HCT116 (cell line): Measurements from ENCODE around the gene FMN1. TPM values are rescaled to one million over a fixed set of nuclear protein-coding genes. Genes with fewer than 3 reads are reported as not detected.

ENCODE experiments used
- ATAC-seq: fragments of 200-7000 bp; cut with Tn5 transposase; 2 replicates; pipeline ENCODE4 v1.9.1; 2020; ENCODE audit warnings: mild to moderate bottlenecking, moderate library complexity
- BruUV-seq: library from RNA; stranded (reverse); fragments of 400-500 nt; replicated peaks from 2 replicates; lab custom pipeline; 2021; lab: Mats Ljungman, UMichigan
- CTCF ChIA-PET: fragments of 300-600 bp; sonication (Branson Sonifier 250); formaldehyde crosslinking; loops from one replicate; lab custom pipeline; 2021; ENCODE audit warnings: antibody characterized with exemption; lab: Charles Lee
- POLR2A ChIA-PET: fragments of 300-600, 350-600 bp; sonication (Branson Sonifier 250); formaldehyde crosslinking; loops from one replicate; lab custom pipeline; 2021; ENCODE audit warnings: antibody characterized with exemption; lab: Charles Lee
- RAD21 ChIA-PET, 2 experiments: fragments of 300-600 bp; sonication (Branson Sonifier 250); formaldehyde crosslinking; loops; one replicate each; lab custom pipeline; 2023; ENCODE audit warnings: low total read pairs in 2 of 2; ENCODE audit not compliant: uncharacterized antibody in 2 of 2, unreplicated experiment in 2 of 2, low non-redundant PET in 1 of 2; lab: Charles Lee
- DNase-seq: peaks from one replicate; pipeline ENCODE4 v3.0.0-alpha.2; 2010; ENCODE audit warnings: low read depth, low spot score
- H2AFZ ChIP-seq: fragments of 200-600 bp; shearing (Covaris generic), sonication (generic); 2 replicates; pipeline ENCODE4 v1.6.1; 2017; ENCODE audit warnings: low read depth, mixed run types, mixed read lengths, antibody characterized with exemption, low read length; ENCODE audit not compliant: poor library complexity, severe bottlenecking
- H3K27ac ChIP-seq: 2 replicates; pipeline ENCODE4 v1.5.1; 2012; ENCODE audit warnings: low read depth, low read length
- H3K27me3 ChIP-seq: fragments of 200-600 bp; sonication (generic); 2 replicates; pipeline ENCODE4 v1.6.1; 2016; ENCODE audit warnings: mixed run types, low read length, mixed read lengths; ENCODE audit not compliant: insufficient read depth
- H3K36me3 ChIP-seq, 2 experiments: fragments of 200-500 bp in 1 of 2; fragments of 200-600 bp in 1 of 2; sonication (Bioruptor generic) in 1 of 2; sonication (generic) in 1 of 2; 2 replicates each; pipeline versions ENCODE4 v1.5.1 to v1.6.1; 2014 to 2016; ENCODE audit warnings: low read length in 2 of 2, inconsistent platforms in 1 of 2, mixed read lengths in 1 of 2, mixed run types in 1 of 2; ENCODE audit not compliant: insufficient read depth in 2 of 2, control insufficient read depth in 1 of 2
- H3K4me1 ChIP-seq, 2 experiments: fragments of 200-600 bp in 1 of 2; sonication (generic) in 1 of 2; 2 replicates each; pipeline versions ENCODE4 v1.5.1 to v1.6.1; 2012 to 2017; ENCODE audit warnings: low read length in 2 of 2, inconsistent platforms in 1 of 2, mild to moderate bottlenecking in 1 of 2, mixed read lengths in 1 of 2, mixed run types in 1 of 2, moderate library complexity in 1 of 2; ENCODE audit not compliant: insufficient read depth in 2 of 2, control insufficient read depth in 1 of 2
- H3K4me2 ChIP-seq: fragments of 200-600 bp; sonication (generic); 2 replicates; pipeline ENCODE4 v1.6.1; 2017; ENCODE audit warnings: mixed run types, low read length, mixed read lengths
- H3K4me3 ChIP-seq, 2 experiments: fragments of 200-600 bp in 1 of 2; sonication (generic) in 1 of 2; replicated peaks in 1 of 2; 2 replicates each; pipeline ENCODE4 v1.5.1; 2011 to 2016; ENCODE audit warnings: low read length in 2 of 2, control low read depth in 1 of 2, low read depth in 1 of 2, mild to moderate bottlenecking in 1 of 2, mixed read lengths in 1 of 2, mixed run types in 1 of 2
- H3K79me2 ChIP-seq: fragments of 200-600 bp; sonication (generic); 2 replicates; pipeline ENCODE4 v1.6.1; 2017; ENCODE audit warnings: mild to moderate bottlenecking, mixed run types, low read length, moderate library complexity, mixed read lengths; ENCODE audit not compliant: insufficient read depth
- H3K9ac ChIP-seq: fragments of 200-600 bp; sonication (generic); 2 replicates; pipeline ENCODE4 v1.6.1; 2016; ENCODE audit warnings: low read length, mixed read lengths
- H3K9me2 ChIP-seq: fragments of 200-600 bp; sonication (generic), shearing (Covaris generic); 2 replicates; pipeline ENCODE4 v1.6.1; 2017; ENCODE audit warnings: mixed run types, mild to moderate bottlenecking, moderate library complexity; ENCODE audit not compliant: insufficient read depth
- H3K9me3 ChIP-seq, 2 experiments: fragments of 200-500 bp in 1 of 2; fragments of 200-600 bp in 1 of 2; sonication (Bioruptor generic) in 1 of 2; sonication (generic) in 1 of 2; 2 replicates each; pipeline ENCODE4 v1.6.1; 2014 to 2017; ENCODE audit warnings: low read length in 2 of 2, mixed read lengths in 2 of 2, inconsistent platforms in 1 of 2, low read depth in 1 of 2, mild to moderate bottlenecking in 1 of 2, mixed run types in 1 of 2, moderate library complexity in 1 of 2; ENCODE audit not compliant: control insufficient read depth in 1 of 2, insufficient read depth in 1 of 2
- H4K20me1 ChIP-seq: fragments of 200-600 bp; sonication (generic), shearing (Covaris generic); 2 replicates; pipeline ENCODE4 v1.6.1; 2017; ENCODE audit warnings: mixed run types, mild to moderate bottlenecking, moderate library complexity; ENCODE audit not compliant: insufficient read depth
- CEBPB ChIP-seq: IDR thresholded peaks from 2 replicates; pipeline ENCODE4 v1.6.1; 2012; ENCODE audit warnings: low read depth
- ELF1 ChIP-seq: IDR thresholded peaks from 2 replicates; pipeline ENCODE4 v1.6.1; 2012; ENCODE audit warnings: low read depth, borderline replicate concordance
- POLR2A ChIP-seq: IDR thresholded peaks from 2 replicates; pipeline ENCODE4 v1.7.0; 2011; ENCODE audit warnings: borderline replicate concordance; ENCODE audit not compliant: insufficient read depth, insufficient read length; ENCODE audit errors: extremely low read depth
- SRF ChIP-seq: IDR thresholded peaks from 2 replicates; pipeline ENCODE4 v1.6.1; 2012; ENCODE audit warnings: low read depth
- YY1 ChIP-seq: IDR thresholded peaks from 2 replicates; pipeline ENCODE4 v1.6.1; 2011; ENCODE audit warnings: low read length, low read depth, moderate library complexity, mild to moderate bottlenecking; ENCODE audit not compliant: insufficient replicate concordance; ENCODE audit errors: extremely low read depth
- ZBTB33 ChIP-seq: IDR thresholded peaks from 2 replicates; pipeline ENCODE4 v1.6.1; 2011; ENCODE audit warnings: mild to moderate bottlenecking, low read length, moderate library complexity; ENCODE audit not compliant: insufficient replicate concordance; ENCODE audit errors: extremely low read depth
- ZNF274 ChIP-seq: fragments of 200-500 bp; sonication (Bioruptor generic); IDR thresholded peaks from 2 replicates; pipeline ENCODE4 v1.6.1; 2014; ENCODE audit warnings: mild to moderate bottlenecking, low read depth, low read length, inconsistent platforms
- intact Hi-C: fragments of 100-400 bp; cut with micrococcal nuclease; formaldehyde crosslinking; loops from 2 replicates; pipeline ENCODE4 v1.10.0; 2022
- total RNA-seq: library from RNA; stranded (reverse); gene quantifications from one replicate; pipeline ENCODE4 v1.2.1, GENCODE V29; 2021; ENCODE audit not compliant: unreplicated experiment
- TF ChIP-seq, protein P1 (sequence below): IDR thresholded peaks from 2 replicates; pipeline ENCODE4 v1.6.1; 2012

FMN1 gene
- total RNA-seq, 1 experiment from 2014 or later = 0.39 TPM

DNA sequence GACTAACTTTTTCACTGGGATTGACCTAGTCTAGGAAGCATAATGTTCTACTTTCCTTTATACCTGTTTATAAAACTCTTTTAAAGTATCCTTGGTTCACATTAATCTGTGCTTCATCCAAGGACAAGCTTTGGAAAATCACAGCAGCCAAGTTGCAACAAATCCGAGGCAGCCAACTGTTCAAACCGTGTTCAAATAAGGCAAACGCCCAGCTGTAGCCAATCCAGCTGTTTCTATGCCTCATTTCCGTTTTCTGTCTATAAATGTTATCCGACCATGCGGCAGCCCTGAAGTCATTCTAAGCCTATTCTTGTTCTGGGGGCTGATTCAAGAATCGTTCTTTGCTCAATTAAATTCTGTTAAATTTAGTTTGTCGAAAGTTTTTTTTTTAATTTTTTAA is 78.3 kb downstream of the FMN1 start:
- intact Hi-C loops = no loop called here
- no peaks in the 10 kb centered on the region for H4K20me1 ChIP-seq
- no peaks in the 10 kb centered on the region for H3K36me3 ChIP-seq
- TF ChIP-seq POLR2A (no peak), SRF (no peak), YY1 (no peak), ZNF274 (no peak), ELF1 (no peak), ZBTB33 (no peak), CEBPB (no peak)
- TF ChIP-seq, protein P1, sequence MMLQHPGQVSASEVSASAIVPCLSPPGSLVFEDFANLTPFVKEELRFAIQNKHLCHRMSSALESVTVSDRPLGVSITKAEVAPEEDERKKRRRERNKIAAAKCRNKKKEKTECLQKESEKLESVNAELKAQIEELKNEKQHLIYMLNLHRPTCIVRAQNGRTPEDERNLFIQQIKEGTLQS = no peak
- TF ChIP-seq, all 23 proteins: peak for 0
- ATAC-seq (no peak), DNase-seq (no peak)
- Histone ChIP-seq H3K27me3 (no peaks in the 10 kb centered on the region), H3K27ac (no peak overlapping the region), H2AFZ (no peak overlapping the region), H3K9me2 (no peaks in the 10 kb centered on the region), H3K9me3 (no peaks in the 10 kb centered on the region), H3K9ac (no peak overlapping the region), H3K79me2 (no peaks in the 10 kb centered on the region), H3K4me3 (no peak overlapping the region), H3K4me2 (no peak overlapping the region), H3K4me1 (no peaks in the 10 kb centered on the region)
- ChIA-PET POLR2A (no interaction called here), CTCF (interaction anchor here (1.5 kb wide), 1 partner anchor 16 kb away, joined by 5 read pairs; no protein-coding TSS in a partner anchor), RAD21 (no interaction called here)
- BruUV-seq = no TSS peak
